Stimulated activated CD4-positive, alpha-beta T cell treated with anti-CD3 and anti-CD28 coated beads, TNF-alpha, amount 100 ng/mL, for 48 hours (primary cell): Measurements from ENCODE around the gene TCOF1.

Source experiments
- DNase-seq, 3 donors: peaks; one replicate each; pipeline ENCODE4 v3.0.0-alpha.2; 2020; ENCODE audit warnings: low read depth in 3 of 3

Gene TCOF1

DNA sequence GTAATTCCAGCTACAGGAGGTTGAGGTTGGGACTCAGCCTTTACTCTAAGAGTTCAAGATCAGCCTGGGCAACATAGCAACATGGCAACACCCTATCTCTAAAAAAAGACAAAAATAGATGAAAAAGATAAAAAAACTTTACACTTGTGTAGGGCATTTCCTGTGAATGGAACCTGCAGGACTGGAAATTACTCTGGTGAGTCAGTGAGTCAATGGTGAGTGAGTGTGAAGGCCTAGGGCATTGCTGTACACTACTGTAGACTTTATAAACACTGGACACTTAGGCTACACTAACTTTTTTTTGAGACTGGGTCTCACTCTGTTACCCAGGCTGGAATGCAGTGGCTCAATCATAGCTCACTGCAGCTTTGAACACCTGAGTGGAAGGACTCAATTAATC is 35.3 kb upstream of the TCOF1 start:
- no peak for DNase-seq

DNA sequence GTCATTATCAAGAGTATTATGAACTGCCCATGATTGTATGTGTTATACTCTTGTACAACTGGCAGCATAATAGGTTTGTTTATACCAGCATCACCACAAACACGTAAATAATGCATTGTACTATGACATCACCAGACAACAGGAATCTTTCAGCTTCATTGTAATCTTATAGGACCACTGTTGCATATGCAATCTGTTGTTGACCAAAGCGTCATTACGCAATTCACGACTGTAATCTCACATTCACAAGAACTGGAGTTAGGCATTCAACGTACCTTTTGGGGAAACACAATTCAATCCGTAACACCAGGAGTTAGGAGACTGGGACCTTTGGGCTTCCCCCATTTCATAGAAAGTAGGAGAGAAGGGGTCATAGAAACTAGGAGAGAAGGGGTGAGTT is 34.4 kb upstream of the TCOF1 start:
- no peak for DNase-seq

DNA sequence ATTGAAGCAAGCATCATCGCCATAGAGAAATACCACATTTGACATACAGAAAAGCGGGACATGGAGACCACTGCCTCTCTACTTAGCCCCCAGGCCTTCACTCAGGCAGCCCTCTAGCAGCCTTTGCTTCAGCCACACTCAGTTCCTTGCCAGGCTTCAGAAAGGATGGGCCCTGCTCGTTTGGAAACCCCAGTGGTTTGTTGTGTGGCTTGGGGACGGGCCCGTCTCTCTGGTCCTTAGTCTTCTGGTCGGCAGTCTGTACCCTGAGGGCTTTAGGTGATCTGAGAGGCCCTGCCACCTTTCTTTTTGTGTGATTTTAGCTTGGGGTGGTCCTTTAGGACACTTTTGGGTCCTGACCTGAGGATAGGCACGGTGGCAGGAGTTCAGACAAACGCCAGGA is 33.7 kb upstream of the TCOF1 start:
- no peak for DNase-seq

DNA sequence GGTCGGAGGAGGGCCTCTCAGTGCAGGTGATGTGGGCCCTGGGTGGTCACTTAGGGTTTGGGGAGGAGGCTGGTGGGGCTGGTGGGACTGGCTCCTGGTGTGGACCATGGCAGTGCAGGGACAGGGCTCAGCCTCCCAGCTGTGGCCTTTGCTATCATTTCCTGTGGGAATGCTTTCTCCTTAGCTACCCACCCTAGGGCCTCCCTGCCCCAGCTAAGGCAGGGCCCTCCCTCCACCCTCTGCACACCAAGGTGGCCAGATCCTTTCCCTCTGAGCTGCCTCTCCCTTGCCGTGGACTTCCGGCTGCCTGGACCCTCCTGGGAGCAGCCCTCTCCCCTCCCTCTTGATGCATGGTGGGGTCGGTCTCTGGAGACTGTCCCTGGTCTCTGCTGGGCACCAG is 32.1 kb upstream of the TCOF1 start:
- DNase-seq, result no peak

DNA sequence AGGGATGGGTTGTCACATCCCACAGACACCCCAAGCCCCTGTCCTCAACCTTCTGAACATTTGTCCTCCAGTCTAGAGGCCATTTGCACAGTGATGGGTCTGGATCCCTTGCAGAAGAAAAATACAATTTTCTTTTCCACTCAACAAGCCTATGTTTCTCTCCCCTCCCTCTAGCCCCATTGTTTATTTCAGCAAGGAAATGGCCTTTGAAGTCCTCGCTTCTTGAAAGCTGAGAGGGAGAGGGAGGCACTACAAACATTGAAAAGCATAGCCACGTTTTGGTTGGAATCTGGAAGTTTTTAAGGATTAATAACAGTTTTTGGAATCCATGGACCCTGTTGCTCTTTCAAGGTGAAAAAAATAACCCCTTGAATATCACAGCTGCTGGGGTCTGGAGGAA is 30.8 kb upstream of the TCOF1 start:
- no peak for DNase-seq

DNA sequence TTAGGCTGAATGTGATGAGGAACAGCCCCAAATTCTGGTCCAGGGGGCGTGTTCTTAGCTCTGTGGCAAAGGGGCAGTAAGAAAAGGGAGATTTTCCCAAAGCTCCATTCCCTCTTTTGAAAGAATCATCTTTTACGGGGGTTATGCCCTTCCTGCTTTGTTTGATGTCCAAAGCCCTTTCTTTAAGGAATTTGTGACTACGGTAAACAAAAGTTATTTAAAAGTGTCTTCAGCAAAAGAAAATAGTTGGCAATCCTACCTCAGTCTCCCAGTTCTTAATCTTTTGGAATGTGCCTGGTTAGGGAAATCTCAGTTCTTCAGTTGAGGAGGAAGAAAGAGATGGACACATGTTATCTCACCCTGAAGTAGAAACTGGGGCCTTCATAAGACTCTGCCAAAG is 30.4 kb upstream of the TCOF1 start:
- DNase-seq, result no peak

DNA sequence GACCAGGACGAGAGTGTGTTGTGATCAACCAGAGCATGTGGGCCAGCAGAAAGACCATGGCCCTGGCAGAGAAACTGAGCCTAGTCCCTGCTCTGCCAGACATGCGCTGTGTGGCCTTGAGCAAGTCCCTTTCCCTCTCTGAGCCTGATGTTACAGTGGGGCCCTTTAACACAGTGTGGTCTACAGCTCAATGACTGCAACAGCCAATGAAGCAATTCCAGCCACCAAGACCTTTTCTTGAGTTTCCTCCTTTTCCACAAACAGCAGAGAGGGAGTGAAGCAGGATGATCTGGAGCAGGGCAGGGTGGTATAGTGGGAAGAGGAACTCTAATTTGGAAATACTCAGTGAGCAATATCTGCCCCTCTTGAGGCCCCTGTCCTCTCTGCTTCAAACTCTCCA is 29.0 kb upstream of the TCOF1 start:
- DNase-seq, result no peak

DNA sequence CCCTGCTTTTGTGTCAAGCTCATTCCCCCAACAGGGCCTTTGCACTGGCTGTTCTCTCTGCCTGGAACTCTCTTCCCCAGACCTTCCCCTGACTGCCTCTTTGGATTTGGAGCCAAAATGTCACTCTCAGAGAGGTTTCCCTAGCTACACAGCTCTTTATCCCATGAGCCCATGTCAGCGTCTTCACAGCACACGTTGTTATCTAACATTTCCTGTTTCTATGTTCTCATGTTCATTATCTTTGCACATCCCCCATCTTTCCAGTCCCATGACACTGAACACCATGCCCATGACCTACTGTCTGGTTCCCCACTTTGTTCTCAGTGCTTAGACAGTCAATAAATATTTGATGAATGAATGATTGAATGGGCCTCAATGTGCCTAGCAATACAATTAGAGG is 28.5 kb upstream of the TCOF1 start:
- no peak for DNase-seq

DNA sequence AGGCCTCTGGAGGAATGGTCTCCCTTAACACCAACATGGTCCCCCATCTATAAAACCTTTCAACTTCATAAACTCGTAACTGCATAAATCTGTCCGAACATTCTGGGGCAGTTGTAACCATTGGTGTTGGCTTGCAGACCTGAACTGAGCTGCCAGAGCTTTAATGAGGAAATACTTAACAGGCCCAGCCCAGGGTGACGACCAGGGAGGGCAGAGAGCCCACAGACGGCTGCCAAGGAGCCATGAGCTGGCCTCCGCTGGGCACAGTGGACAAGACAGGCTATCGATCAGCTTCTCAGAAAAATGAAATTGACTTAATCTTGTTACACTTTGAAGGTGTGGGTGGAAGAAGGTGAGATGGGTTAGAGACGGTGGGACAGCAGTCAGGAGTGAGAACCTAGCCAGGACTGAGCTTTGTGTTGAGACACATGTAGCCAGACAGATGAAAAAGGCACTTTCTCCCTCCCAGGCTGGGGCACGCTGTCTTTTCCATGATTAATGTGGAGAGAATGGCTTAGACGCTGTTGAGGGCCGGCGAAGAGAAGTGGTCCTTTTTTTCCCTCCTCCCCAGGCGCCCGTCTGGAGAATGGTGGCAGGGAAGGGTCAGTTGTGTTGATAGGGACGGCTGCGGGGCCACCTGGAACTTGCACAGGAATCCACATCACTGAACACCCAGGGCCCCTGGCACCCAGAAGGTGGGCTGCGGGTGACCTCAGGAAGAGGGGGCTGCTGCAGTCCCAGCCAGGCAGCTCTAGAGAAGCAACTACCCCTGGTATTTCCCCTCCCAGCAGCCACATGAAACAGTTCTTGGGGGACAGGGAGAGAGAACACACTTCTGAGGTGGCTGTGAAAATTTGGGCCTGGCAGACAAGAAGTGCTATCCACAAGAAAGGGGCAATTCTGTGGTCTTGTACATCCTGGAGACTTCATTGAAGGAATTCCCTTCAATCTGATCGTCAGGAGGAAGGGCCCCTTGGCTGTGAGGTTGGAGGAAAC is 27.3 kb upstream of the TCOF1 start:
- no peak for DNase-seq

DNA sequence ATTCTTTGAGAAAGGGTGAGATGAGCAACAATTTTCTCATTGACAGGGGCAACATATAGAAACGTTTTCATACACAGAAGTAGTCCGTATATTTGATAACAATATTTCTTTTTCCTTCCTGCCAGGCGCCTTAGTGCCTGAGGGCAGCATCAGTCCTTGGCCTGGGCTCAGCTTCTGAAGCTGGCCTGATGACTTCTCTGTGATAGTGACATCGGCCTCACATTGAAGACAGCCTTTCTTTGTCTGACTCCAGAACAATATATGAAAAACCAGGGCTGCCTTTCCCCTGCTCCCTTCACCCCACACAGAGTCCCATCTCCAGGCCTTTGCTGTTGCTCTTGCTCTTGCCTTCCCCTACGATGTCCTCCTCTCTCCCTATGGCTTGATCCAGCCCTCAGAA is 24.1 kb upstream of the TCOF1 start:
- no peak for DNase-seq

DNA sequence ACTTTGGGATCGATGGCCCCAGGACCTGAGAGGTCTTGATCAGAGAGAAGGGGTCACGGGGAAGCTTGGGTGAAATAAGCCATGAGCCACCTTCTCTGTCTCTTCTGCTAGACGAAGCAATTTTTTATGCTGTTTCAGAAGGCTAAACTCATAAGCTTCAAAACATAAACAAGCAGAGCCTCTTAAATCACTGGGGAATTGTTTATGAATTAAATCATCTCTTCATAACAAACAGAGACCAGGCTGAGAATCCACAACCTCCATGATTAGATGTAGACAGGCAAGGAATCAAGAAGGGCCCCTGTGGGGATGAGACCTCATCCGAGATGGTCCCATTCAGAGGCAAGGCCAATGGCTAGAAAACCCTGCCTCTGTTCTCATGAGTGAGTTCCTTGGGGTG is 21.7 kb upstream of the TCOF1 start:
- DNase-seq, result no peak

DNA sequence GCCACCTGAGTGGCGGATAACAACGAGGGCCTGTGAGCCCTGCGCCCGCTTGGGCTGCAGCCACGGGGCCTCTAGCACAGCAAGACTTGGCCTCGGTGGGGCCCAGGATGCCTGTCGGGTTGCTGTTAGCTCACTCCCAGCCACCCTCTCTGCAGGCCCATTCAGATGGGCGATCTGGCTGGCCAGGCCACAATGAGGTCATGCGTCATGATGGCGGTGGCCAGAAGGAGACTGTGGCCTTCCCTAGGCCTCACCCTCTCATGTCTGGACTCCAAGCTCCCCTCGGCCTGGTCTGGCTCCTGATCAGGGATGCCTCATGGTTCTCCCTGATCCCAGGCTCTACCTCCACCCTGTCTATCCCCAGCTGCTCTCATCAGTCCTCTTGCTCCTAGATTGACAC is 19.0 kb upstream of the TCOF1 start:
- no peak for DNase-seq

DNA sequence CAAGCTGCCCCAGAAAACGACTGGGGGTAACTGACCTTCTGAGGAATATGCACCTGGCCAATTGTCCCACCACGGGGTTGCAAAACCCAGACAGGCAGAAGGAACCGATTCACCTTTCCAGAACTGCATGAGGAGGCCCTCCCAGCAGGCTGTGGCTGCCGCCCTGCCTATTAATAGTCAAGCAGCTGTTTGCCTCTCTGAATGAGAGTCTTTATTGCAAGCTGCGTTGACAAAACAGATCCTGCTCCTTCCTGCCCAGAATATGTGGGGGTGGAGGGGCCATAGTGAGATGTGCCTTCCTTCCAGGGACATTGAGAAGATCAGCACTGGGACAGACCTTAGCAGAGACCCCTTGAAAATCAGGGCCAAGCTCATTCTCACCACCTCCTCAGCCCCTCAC is 18.3 kb upstream of the TCOF1 start:
- no peak for DNase-seq

DNA sequence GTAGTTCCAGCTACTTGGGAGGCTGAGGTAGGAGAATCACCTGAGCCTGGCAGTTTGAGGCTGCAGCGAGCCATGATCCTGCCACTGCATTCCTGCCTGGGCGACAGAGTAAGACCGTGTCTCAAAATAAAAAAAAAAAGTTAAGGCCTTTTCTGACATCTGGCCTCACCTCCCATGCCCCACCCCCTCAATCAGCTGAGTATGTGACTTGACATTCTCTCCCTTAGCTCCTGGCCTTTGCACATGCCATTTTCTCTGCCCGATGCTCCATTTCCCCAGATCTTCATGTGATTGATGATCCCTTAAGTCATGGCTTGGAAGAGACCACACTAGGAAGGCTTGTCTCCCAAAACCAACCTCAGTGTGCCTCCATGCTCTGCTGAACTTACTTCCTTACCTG is 17.7 kb upstream of the TCOF1 start:
- DNase-seq, result no peak

DNA sequence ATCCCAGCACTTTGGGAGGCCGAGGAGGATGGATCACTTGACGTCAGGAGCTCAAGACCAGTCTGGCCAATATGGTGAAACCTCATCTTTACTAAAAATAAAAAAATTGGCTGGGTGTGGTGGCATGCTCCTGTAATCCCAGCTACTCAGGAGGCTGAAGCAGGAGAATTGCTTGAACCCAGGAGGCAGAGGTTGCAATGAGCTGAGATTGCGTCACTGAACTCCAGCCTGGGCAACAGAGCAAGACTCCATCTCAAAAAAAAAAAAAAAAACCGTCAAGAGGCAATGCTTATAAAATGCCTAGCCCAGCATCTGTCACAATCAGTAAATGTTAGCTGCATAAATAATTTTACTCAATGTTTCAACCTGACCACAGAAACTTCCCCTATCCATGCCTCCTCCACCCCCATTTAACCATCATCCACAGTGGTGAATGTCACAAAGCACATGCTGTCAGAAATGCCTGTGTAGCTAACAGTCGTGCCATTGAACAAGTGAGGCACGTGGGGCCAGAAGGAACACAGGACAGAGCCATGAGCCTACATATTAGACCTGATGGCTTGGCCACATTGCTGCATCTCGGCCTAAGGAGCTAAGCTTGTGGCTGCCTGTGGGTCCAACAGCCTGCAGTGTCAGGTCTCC is 16.8 kb upstream of the TCOF1 start:
- DNase-seq, result no peak

DNA sequence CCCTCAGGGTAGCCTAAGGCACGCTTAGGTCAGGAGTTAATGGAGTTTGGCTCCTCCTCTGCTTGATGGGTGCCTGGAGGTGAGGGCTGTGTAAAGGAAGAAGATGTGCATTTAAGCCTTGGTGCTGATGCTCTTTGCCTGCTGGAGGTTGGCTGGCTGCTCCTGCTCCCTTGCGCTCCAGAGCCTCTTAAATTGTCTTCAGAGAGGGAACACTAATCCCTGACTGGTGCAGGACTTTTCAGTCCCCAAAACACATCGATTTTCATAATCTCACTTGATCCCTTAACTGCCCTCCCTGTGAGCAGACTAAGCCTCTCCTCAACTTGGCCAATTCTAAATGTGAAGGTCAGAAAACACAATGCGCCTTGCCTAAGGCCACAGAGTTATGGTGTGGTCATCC is 16.2 kb upstream of the TCOF1 start:
- no peak for DNase-seq

DNA sequence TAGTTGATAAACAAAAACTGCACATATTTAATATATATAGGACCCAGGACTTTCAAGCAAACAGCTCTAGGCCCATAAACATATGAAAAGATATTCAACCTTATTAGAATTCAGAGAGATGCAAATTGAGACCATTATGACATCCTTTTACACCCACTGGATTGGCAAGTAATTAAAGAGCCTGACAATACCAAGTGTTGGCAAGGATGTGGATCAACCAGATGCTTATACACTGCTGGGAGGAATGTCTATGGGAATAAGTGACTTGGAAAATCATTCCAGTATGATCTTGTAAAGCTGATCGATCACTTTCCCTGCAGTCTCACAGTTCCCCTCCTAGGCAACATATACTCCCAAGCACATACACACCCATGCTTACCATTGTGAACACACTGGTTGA is 15.5 kb upstream of the TCOF1 start:
- DNase-seq, result no peak

DNA sequence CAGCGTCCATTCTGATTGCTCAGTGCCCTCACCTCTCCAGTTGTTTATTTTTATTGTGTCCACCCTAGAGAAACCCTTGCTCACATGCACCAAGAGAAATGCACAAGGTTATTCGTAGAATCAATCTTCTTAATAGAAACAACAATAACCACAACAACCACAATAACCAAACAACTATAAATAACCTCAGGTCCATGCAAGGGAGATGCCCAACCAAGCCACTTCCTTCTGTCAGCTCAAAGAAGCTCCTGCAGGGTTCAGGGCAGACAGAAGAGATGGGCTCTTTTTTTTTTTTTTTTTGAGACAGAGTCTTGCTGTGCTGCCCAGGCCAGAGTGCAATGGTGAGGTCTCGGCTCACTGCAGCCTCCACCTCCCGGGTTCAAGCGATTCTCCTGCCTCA is 14.9 kb upstream of the TCOF1 start:
- no peak for DNase-seq

DNA sequence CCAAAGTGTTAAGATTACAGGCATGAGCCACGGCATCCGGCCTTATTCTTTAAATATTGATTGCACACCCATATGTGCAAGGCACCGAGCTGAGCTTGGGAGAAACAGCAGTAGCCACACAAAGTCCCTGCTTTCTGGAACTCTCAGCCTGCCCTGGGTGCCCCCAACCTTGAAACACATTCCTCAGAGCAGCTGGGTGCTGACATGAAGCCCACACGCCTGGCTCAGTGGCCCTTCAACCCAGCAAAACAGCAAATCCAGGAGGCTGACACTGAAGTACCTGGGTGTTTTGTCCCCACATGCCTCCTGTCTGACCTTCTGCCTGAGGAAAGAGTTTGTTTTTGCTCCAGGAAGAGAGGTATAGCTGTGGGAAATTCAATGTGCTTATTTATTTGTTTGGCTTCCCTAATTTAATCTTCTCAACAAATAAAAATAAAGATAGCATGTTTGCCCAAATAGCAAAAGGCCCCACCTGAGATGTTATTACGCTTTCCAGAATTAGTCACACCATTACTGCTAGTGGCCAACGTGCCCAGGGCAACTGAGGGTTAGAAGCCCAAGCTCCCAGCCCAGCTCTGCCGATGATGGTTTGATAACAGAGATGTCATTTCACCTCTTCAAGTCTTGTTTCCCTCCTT is 13.4 kb upstream of the TCOF1 start:
- DNase-seq, result no peak

DNA sequence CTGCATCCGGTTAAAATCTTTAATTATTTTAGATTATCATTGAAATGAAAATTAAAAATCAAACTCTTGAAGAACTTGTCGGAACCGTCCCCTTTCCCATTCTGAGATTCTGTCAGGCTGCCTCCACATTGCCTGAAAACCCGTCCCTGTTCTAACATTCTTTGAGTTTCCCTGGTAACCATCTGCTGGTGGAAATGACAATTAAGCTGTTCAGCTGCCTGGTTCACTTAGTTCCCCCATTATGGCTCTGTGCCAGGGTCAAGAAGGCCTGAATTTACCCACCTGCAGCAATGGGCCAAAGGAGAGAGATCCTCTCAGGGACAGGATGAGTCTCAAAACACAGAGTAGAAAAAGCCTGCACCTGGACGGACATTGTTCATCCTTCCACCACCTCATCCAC is 11.8 kb upstream of the TCOF1 start:
- no peak for DNase-seq

DNA sequence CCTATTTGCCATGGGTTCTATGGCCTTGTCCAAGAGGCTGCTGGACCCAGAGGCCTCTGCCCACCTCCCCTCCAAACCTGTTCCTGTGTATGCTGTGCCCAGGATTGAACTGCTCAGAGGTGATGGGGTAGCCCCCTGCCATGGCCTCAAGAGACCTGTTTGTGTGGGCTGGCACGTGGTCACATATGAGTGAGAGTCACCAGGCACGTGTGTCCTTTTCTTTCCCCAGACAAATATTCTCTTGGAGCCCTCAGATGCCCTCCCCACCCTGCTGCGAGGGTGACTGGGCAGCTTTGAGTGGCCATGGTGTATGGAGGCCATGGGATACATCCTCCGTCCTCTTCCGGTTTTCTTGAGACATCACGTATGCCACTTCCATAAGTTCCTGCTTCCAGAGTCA is 10.9 kb upstream of the TCOF1 start:
- DNase-seq, result no peak

DNA sequence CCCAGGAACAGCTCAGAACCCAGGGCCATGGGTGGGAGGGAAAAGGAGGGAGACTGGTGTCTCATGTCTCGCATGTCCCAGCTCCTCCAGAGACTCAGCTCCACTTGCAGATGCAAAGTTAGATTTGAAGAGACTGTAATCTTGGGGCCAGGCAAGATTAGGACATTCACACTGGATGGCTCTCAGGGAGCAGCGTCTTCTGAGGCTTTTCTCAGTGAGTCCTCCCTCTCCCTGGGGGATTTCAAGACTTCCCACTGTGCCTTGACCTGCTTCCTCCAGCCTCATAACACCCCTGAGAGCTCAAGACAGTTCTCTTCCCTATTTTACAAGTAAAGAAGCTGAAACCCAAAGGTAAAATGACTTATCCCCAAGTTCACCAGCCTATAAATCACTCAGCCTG is 10.5 kb upstream of the TCOF1 start:
- no peak for DNase-seq

DNA sequence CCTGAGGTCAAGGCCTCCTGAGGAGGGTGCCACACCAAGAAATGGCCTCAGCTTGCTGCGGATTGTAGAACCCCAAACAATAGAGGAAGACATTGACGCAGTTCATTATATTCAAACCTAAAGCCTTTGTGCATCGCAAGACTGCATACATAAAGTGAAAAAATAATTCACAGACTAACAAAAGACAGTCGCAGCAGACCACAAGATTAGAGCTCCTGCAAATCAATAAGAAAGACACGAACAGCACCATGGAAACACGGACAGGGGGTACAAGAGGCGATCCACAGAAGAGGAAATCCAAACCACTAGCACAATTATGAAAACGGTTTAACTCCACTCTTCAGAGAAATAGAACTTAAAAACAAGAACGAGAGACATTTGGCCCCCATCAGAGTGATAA is 10.0 kb upstream of the TCOF1 start:
- no peak for DNase-seq
